K562 (cell line): ENCODE data around the gene PODXL. TPM values are rescaled to one million over a fixed set of nuclear protein-coding genes. Genes with fewer than 3 reads are reported as not detected.
A peak's percentile ranks its signal among the peaks of the same experiment; 100 is the strongest.

Source experiments
- CREBBP ChIP-seq: IDR thresholded peaks from one replicate; pipeline ENCODE4 v1.6.1; 2012; ENCODE audit warnings: low read depth, mild to moderate bottlenecking, control low read depth, inconsistent platforms, low read length
- CTBP1 ChIP-seq: fragments of 450-650 bp; IDR thresholded peaks from 2 replicates; pipeline ENCODE4 v1.6.1; 2016; ENCODE audit warnings: borderline replicate concordance
- EP300 ChIP-seq: IDR thresholded peaks from 2 replicates; pipeline ENCODE4 v1.6.1; 2012; ENCODE audit warnings: low read length, improper control_type of control experiment
- FOXA1 ChIP-seq: fragments of 450-650 bp; IDR thresholded peaks from 2 replicates; pipeline ENCODE4 v1.6.1; 2016; ENCODE audit warnings: mild to moderate bottlenecking, borderline replicate concordance
- GABPB1 ChIP-seq: sonication (generic); formaldehyde crosslinking; IDR thresholded peaks from 2 replicates; pipeline ENCODE4 v1.8.0; 2022; ENCODE audit warnings: mild to moderate bottlenecking, missing genetic modification reagents
- GABPB2 ChIP-seq: fragments of 250-450 bp; sonication (Bioruptor Pico); conservative IDR thresholded peaks from 2 replicates; pipeline ENCODE4 v1.5.1; 2021; ENCODE audit warnings: mild to moderate bottlenecking
- MEIS2 ChIP-seq: fragments of 450-650 bp; IDR thresholded peaks from 2 replicates; pipeline ENCODE4 v1.6.1; 2014; ENCODE audit warnings: mild to moderate bottlenecking; ENCODE audit not compliant: partially characterized antibody
- NR2C1 ChIP-seq, 2 experiments: fragments of 450-650 bp; IDR thresholded peaks; 2 replicates each; pipeline ENCODE4 v1.6.1; 2017; ENCODE audit warnings: mild to moderate bottlenecking in 2 of 2, antibody characterized with exemption in 1 of 2, inconsistent platforms in 1 of 2, missing compliant biosample characterization in 1 of 2, missing genetic modification characterization in 1 of 2
- NR2C2 ChIP-seq, 2 experiments: fragments of 200-800 bp in 1 of 2; sonication (Bioruptor generic) in 1 of 2; sonication (generic) in 1 of 2; formaldehyde crosslinking in 1 of 2; IDR thresholded peaks; 2 replicates each; pipeline versions ENCODE4 v1.6.1 to v1.8.0; 2016 to 2022; ENCODE audit warnings: mild to moderate bottlenecking in 1 of 2, missing compliant biosample characterization in 1 of 2, missing genetic modification characterization in 1 of 2, missing genetic modification reagents in 1 of 2
- RAD21 ChIP-seq, 2 experiments: fragments of 250-450 bp in 1 of 2; fragments of 450-650 bp in 1 of 2; sonication (Bioruptor Pico) in 1 of 2; formaldehyde crosslinking in 1 of 2; IDR thresholded peaks in 1 of 2; conservative IDR thresholded peaks in 1 of 2; 2 replicates each; pipeline versions ENCODE4 v1.4.0 to v1.8.0; 2020 to 2022; ENCODE audit warnings: mild to moderate bottlenecking in 2 of 2, moderate library complexity in 1 of 2
- RCOR1 ChIP-seq, 2 experiments: IDR thresholded peaks; 2 replicates each; pipeline ENCODE4 v1.6.1; 2012; ENCODE audit warnings: low read depth in 2 of 2, low read length in 2 of 2, borderline replicate concordance in 1 of 2, improper control_type of control experiment in 1 of 2
- polyA plus RNA-seq, 8 experiments: library from polyadenylated mRNA; depleted of rRNA in 4 of 8; stranded (reverse) in 5 of 8; unstranded in 3 of 8; fragments of >200 nt; fragmentation: Nextera tagmentation in 2 of 8; fragmentation: Illumina TruSeq in 1 of 8; extraction: Ambion mirVana in 2 of 8; extraction: Trizol in 1 of 8; gene quantifications; 2 replicates each; pipeline versions ENCODE4 v1.2.1 to v1.2.3, GENCODE V29; 2011 to 2014; ENCODE audit warnings: inconsistent platforms in 1 of 8, missing spikeins in 1 of 8
- total RNA-seq, 7 experiments: library from RNA; depleted of rRNA in 6 of 7; stranded (reverse); fragments of >200 nt in 6 of 7; fragmentation: Illumina TruSeq in 2 of 7; extraction: Trizol in 2 of 7; gene quantifications; 2 replicates each; pipeline versions ENCODE4 v1.2.1 to v1.2.3, GENCODE V29; 2011 to 2021; ENCODE audit warnings: low replicate concordance in 1 of 7
- TF ChIP-seq, protein P1 (sequence below): fragments of 150-350 bp; IDR thresholded peaks from 2 replicates; pipeline ENCODE4 v1.6.1; 2014; ENCODE audit warnings: low read depth, mild to moderate bottlenecking, low read length, borderline replicate concordance
- TF ChIP-seq, protein P2 (sequence below), 2 experiments: fragments of 450-650 bp; IDR thresholded peaks; 2 replicates each; pipeline ENCODE4 v1.6.1; 2016
- TF ChIP-seq, protein P3 (sequence below): fragments of 450-650 bp; formaldehyde crosslinking; IDR thresholded peaks from 2 replicates; pipeline ENCODE4 v1.4.0; 2020; ENCODE audit warnings: mild to moderate bottlenecking, moderate library complexity
- TF ChIP-seq, protein P4 (sequence below): fragments of 450-650 bp; IDR thresholded peaks from 2 replicates; pipeline ENCODE4 v1.6.1; 2017; ENCODE audit warnings: antibody characterized with exemption

PODXL gene
- total and polyA plus RNA-seq, 9 of the 15 experiments (the other 6 are each of a cell fraction or from before 2014, with no cell fraction given), result 0.01 to 0.73 (median 0.07) TPM

DNA sequence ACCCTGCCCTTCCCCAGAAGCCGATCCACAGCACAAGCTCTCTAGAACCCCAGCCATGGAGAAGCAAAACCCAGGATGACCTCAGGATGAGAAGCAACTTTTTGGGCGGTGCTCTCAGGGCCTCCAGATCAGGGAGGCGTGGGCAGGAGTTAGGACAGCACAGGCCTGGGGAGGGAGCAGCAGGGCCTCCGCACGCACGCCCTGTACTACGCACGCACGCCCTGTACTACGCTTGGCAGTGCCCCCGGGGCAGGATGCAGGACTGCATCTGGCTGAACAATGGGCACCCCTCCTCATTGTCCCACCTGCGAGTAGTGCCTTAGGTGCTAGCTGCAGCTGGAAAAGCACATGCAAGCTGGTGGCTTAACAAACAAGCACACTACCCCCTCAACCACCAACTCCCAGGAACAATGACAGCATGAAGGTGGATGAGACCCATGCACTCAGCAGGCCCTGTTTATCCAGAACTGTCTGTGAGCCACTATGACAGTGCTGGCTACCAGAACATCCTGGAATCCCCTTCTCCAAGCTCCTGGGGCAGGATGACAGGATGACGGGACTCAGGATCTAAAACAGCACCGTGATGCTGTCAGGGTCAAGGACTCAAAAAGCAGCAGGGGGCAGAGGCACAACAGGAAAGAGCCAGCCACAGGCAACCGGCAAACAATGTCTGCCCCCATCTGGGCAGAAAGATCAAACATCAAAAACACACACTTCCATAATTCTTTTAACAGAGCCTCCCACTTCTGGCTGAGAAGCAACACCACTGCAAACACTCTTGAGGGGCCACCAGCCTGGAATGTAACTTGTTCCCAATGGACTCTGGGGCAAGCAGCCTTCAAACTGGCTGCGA, 11.8 kb downstream of the PODXL start (continued):
- TF ChIP-seq NR2C2 (CRISPR knock-in tag; IDR thresholded peaks at IDR 0.05) (no peak), NR2C2 (tag; IDR thresholded peaks at IDR 0.05) (0 out of 2 replicates have a peak, but pooled peaks have one; percentile 16), RAD21 (CRISPR knock-in tag; conservative IDR thresholded peaks at IDR 0.05 in 1 of 2, IDR thresholded peaks at IDR 0.05 in 1 of 2) (peak; percentile 93 to 95), NR2C1 (IDR thresholded peaks at IDR 0.05) (0 out of 2 replicates have a peak, but pooled peaks have one; percentile 23), NR2C1 (tag; IDR thresholded peaks at IDR 0.05) (peak; percentile 35; the same call in 1 of the 2 replicates), EP300 (0 out of 2 replicates have a peak, but pooled peaks have one; percentile 7), RCOR1 (IDR thresholded peaks at IDR 0.05; ENCODE audit: borderline replicate concordance in 1 of 2, low read depth in 2 of 2, low read length in 2 of 2) (peak in 1 of 2 experiments; percentile 38; a peak in 1 of 4 replicates), CTBP1 (peak; percentile 24; the same call in 1 of the 2 replicates), CREBBP (no peak), GABPB2 (CRISPR knock-in tag) (no peak), MEIS2 (peak; percentile 15), GABPB1 (CRISPR knock-in tag) (no peak), FOXA1 (no peak)
- TF ChIP-seq, protein P1, sequence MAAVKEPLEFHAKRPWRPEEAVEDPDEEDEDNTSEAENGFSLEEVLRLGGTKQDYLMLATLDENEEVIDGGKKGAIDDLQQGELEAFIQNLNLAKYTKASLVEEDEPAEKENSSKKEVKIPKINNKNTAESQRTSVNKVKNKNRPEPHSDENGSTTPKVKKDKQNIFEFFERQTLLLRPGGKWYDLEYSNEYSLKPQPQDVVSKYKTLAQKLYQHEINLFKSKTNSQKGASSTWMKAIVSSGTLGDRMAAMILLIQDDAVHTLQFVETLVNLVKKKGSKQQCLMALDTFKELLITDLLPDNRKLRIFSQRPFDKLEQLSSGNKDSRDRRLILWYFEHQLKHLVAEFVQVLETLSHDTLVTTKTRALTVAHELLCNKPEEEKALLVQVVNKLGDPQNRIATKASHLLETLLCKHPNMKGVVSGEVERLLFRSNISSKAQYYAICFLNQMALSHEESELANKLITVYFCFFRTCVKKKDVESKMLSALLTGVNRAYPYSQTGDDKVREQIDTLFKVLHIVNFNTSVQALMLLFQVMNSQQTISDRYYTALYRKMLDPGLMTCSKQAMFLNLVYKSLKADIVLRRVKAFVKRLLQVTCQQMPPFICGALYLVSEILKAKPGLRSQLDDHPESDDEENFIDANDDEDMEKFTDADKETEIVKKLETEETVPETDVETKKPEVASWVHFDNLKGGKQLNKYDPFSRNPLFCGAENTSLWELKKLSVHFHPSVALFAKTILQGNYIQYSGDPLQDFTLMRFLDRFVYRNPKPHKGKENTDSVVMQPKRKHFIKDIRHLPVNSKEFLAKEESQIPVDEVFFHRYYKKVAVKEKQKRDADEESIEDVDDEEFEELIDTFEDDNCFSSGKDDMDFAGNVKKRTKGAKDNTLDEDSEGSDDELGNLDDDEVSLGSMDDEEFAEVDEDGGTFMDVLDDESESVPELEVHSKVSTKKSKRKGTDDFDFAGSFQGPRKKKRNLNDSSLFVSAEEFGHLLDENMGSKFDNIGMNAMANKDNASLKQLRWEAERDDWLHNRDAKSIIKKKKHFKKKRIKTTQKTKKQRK, result no peak
- TF ChIP-seq, protein P2, sequence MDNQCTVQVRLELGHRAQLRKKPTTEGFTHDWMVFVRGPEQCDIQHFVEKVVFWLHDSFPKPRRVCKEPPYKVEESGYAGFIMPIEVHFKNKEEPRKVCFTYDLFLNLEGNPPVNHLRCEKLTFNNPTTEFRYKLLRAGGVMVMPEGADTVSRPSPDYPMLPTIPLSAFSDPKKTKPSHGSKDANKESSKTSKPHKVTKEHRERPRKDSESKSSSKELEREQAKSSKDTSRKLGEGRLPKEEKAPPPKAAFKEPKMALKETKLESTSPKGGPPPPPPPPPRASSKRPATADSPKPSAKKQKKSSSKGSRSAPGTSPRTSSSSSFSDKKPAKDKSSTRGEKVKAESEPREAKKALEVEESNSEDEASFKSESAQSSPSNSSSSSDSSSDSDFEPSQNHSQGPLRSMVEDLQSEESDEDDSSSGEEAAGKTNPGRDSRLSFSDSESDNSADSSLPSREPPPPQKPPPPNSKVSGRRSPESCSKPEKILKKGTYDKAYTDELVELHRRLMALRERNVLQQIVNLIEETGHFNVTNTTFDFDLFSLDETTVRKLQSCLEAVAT (IDR thresholded peaks at IDR 0.05), result 0 out of 4 replicates have a peak, but pooled peaks of 1 of the 2 experiments have one; percentile 61
- TF ChIP-seq, protein P3, sequence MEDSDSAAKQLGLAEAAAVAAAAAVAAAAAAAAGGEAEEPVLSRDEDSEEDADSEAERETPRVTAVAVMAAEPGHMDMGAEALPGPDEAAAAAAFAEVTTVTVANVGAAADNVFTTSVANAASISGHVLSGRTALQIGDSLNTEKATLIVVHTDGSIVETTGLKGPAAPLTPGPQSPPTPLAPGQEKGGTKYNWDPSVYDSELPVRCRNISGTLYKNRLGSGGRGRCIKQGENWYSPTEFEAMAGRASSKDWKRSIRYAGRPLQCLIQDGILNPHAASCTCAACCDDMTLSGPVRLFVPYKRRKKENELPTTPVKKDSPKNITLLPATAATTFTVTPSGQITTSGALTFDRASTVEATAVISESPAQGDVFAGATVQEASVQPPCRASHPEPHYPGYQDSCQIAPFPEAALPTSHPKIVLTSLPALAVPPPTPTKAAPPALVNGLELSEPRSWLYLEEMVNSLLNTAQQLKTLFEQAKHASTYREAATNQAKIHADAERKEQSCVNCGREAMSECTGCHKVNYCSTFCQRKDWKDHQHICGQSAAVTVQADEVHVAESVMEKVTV (CRISPR knock-in tag), result peak; percentile 95
- TF ChIP-seq, protein P4, sequence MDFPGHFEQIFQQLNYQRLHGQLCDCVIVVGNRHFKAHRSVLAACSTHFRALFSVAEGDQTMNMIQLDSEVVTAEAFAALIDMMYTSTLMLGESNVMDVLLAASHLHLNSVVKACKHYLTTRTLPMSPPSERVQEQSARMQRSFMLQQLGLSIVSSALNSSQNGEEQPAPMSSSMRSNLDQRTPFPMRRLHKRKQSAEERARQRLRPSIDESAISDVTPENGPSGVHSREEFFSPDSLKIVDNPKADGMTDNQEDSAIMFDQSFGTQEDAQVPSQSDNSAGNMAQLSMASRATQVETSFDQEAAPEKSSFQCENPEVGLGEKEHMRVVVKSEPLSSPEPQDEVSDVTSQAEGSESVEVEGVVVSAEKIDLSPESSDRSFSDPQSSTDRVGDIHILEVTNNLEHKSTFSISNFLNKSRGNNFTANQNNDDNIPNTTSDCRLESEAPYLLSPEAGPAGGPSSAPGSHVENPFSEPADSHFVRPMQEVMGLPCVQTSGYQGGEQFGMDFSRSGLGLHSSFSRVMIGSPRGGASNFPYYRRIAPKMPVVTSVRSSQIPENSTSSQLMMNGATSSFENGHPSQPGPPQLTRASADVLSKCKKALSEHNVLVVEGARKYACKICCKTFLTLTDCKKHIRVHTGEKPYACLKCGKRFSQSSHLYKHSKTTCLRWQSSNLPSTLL, result no peak
